ENCODE results near the gene SLC41A3.
"Not testable (repeated sequence)": the region's sequence is repeated elsewhere in the genome, so short reads cannot be mapped to it uniquely, and the experiment has no call there.

DNA sequence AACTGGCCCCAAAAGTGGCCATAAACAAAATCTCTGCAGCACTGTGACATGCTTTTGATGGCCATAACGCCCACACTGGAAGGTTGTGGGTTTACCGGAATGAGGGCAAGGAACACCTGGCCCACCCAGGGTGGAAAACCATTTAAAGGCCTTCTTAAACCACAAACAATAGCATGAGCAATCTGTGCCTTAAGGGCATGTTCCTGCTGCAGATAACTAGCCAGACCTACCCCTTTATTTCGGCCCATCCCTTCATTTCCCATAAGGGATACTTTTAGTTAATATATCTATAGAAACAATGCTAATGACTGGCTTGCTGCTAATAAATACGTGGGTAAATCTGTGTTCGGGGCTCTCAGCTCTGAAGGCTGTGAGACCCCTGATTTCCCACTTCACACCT, 8.2 kb upstream of the SLC41A3 start:
- TF ChIP-seq, protein P1, sequence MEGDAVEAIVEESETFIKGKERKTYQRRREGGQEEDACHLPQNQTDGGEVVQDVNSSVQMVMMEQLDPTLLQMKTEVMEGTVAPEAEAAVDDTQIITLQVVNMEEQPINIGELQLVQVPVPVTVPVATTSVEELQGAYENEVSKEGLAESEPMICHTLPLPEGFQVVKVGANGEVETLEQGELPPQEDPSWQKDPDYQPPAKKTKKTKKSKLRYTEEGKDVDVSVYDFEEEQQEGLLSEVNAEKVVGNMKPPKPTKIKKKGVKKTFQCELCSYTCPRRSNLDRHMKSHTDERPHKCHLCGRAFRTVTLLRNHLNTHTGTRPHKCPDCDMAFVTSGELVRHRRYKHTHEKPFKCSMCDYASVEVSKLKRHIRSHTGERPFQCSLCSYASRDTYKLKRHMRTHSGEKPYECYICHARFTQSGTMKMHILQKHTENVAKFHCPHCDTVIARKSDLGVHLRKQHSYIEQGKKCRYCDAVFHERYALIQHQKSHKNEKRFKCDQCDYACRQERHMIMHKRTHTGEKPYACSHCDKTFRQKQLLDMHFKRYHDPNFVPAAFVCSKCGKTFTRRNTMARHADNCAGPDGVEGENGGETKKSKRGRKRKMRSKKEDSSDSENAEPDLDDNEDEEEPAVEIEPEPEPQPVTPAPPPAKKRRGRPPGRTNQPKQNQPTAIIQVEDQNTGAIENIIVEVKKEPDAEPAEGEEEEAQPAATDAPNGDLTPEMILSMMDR (IDR thresholded peaks at IDR 0.05): not testable (repeated sequence)
- TF ChIP-seq POLR2A (IDR thresholded peaks at IDR 0.05): not testable (repeated sequence)
